GM19324 (cell line): ENCODE measurements around the gene KCNMB4.
A peak's percentile ranks its signal among the peaks of the same experiment; 100 is the strongest.

Experiments used
- ATAC-seq: cut with Tn5 transposase; IDR thresholded peaks from one replicate; pipeline ENCODE4 v1.9.1; 2021; ENCODE audit warnings: mild to moderate bottlenecking, moderate library complexity; ENCODE audit not compliant: unreplicated experiment, low FRiP score

The KCNMB4 gene, protein sequence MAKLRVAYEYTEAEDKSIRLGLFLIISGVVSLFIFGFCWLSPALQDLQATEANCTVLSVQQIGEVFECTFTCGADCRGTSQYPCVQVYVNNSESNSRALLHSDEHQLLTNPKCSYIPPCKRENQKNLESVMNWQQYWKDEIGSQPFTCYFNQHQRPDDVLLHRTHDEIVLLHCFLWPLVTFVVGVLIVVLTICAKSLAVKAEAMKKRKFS

DNA sequence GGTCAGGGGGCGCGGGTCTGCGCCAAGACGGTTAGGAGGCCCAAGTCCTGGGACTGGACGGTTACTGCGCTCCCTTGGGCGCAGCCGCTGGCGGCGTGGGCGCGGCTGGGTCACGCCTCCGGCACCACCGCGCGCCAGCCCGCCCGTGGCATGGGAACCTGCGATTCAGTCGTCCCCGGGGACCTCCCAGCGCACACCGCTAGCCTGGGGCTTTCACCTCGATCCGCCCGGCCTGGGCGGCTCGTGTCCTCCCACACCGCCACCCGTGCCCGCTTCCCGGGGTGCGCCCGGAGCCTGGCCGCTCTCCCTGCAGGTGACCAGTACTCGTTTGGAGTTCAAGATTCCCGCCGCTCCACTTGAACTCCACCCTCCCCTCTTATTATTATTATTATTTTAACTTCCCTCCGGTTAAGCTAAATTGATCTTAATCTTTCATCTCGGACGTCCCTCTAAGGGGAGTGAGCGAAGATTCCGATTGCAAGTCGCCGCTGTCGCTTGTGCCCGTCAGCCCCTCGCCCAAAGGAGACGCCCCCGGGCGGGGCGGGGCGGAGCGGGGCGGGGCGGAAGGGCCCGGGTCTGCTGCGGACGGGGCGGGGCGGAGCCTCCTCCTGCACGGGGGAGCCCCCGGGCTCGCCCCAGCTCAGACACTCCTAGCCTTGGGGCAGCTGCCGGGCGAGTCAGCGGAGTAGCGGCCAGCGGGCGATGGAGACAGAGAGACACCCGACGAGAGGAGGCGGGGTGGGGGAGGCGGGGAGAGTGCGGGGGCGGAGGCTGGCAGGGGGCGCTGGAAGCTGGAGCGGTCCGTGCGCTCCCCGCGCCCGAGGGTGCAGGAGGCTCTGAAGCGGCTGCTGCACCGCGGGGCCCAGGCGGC lies at the start of gene KCNMB4:
Gene KCNMB4 (plus strand): TSS at position 643 of the 871 bp plus-strand sequence. CDS start 445 bp downstream, outside the sequence.
- peak; percentile 85 for ATAC-seq

DNA sequence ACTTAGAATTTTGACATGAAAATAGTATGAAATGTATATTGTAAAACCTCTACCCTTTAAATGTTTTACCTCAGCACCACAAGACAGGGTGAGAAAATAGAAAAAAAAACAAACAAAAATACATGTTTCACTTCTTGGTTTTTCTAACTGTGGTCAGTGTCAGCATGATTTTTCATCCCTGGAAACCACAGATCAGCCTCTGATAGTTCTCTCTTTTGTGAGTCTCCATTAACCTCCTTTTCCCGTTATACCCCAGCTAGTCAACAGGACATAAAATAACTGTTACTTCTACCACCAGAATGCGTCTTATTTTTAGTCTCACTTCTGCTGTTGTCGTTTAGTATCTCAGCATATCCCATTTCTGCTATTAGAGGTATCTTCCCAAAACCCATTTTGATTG lies 48.3 kb upstream of the KCNMB4 start:
- ATAC-seq, result peak; percentile 87

DNA sequence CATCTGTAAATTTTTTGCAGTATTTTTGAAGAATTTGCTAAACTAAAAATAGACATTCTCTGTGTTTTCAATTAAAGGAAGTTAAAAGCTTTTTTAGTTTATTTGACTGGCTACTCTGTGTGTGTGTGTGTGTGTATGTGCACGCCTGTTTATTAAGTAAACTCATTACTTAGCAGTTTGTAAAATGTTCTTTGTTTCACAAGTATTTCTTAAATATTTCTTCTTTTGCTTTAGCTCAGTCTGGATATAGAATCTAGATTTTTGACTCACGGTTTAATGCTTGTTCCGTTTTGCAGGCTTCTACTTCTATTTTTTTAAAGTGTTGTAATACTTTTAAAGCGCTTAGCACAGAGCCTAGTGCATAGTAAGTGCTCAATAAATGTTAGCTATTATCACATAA lies 46.5 kb upstream of the KCNMB4 start:
- no peak for ATAC-seq

DNA sequence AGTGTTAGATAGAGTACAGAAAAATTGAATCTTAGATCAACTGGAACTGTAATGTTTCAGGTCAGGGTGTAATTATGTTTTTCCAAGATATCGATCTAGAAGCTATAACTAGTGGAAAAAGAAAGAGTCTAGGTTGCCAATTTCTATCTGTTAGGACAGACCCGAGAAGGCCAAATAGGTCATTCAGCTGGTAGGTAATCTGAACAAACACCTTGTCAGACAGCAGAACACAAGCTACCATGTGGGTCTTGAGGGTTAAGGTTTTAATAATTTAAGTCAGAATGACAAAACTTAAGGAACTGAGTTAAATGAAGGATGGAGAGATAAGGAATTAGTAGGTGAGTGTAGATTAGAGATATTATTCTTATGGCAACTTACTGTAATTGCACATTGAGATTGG lies 44.9 kb upstream of the KCNMB4 start:
- no peak for ATAC-seq

DNA sequence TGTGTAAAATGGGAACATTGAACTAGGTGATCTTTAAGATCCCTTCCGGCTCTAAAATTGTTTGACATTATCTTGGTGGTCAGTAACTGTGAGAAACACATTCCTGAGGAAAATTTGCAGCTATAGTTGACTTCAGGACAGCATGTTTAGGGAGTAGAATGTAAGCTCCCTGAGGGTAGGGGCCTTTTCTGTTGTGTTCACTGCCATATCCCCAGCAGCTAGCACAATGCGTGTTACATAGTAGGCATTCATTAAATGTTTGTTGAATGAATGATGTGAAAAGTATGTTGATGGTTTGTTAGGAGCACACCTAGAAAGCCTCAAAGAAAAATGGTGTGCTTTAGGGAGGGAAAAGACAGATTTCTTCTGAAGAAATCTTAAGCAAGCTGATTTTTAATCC lies 38.5 kb upstream of the KCNMB4 start:
- no peak for ATAC-seq

DNA sequence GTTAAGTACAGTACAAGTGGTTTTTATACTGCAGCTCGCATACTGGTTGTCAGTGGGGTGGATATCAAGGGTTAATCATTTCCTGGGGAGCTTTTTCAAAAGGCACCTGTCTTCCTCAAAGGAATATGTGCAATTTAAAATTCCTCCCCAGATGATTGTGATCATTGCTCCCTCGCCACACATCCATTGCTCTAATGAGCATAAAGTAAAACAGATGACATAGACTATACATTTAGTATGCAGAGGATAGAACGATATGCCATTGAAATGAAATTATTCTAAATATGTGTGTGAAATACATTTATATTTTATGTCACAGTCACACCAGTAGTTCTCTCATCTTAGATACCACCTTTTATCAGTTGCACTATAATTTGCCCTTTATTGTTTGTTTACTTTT lies 36.4 kb upstream of the KCNMB4 start:
- ATAC-seq, result no peak

DNA sequence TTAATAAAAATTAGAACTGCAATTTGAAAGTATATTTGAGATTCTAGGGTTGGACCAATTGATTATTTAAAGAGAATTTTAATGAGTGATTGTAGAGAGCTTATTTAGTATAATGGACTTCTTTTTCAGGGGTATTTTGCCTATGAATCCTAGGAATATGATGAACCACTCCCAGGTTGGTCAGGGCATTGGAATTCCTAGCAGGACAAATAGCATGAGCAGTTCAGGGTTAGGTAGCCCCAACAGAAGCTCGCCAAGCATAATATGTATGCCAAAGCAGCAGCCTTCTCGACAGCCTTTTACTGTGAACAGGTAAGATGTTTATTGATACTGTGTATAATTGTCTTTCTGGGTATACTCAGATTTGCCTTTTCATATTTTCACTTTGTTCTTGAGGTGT lies 35.9 kb upstream of the KCNMB4 start:
- no peak for ATAC-seq

DNA sequence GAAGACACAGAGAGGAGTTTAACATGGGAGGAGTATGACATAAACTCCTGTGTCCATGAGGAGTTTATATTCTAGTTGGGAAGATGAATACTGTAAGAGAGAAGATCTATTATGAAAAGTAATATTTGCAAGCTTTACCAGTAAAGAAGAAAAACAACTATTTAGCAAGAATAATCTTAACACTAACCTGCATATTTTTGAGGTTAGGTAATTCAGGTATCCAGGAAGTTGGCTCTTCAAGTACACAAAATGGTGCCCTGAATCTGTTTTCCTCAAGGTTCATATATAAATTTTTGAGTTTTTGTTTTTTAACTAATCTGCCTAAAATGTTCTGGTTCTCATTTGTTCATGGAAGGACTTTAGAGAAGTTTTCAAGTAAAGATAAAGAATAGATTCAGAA lies 33.9 kb upstream of the KCNMB4 start:
- no peak for ATAC-seq

DNA sequence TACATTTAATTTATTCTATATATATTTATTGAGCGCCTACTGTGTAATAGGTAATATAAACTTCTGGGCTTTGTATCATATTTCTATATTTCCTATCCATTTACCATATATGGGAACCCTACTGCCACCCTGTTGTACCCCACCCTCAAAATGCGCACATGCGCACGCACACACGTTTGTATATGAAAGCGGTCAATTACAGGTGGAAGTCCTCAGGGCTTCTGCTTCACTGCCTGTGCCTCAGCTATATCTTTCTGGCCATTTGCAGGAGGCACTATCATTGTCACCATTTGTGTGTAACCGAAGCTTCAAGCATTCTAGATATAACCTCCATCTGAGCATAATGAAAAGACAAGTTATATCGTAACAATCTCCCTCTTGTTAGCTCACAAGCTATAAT lies 31.3 kb upstream of the KCNMB4 start:
- ATAC-seq, result no peak

DNA sequence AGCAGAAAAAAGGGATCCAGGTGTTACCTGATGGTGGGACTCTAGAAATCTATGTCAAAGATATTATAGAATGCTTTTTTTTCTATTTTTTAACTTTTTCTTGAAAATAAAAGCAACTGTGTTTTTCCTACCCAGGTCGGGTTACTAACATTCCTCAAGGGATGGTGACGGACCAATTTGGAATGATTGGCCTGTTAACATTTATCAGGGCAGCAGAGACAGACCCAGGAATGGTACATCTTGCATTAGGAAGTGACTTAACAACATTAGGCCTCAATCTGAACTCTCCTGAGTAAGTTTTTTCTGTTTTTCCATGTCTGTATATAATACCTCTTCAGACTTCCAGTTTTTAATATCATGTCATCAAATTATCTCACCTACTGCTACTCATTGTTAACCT lies 27.6 kb upstream of the KCNMB4 start:
- no peak for ATAC-seq

DNA sequence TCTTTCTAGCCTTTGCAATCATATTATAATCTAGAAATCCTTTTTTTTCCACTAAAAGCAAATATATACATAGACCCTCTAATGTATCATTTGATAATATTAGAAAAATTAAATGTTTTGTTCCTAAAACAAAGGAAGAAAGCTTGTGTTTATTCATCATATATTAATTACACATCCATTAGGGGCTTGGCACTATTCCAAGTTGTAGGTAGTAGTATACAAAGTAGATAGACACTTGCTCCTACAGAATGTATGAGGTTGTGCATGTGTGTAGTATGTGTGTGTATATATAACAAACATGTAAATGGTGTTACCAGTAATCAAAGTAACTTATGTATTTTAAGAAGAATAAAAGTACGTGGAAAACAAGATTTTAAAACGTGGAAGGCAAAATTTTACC lies 15.0 kb upstream of the KCNMB4 start:
- ATAC-seq, result no peak

DNA sequence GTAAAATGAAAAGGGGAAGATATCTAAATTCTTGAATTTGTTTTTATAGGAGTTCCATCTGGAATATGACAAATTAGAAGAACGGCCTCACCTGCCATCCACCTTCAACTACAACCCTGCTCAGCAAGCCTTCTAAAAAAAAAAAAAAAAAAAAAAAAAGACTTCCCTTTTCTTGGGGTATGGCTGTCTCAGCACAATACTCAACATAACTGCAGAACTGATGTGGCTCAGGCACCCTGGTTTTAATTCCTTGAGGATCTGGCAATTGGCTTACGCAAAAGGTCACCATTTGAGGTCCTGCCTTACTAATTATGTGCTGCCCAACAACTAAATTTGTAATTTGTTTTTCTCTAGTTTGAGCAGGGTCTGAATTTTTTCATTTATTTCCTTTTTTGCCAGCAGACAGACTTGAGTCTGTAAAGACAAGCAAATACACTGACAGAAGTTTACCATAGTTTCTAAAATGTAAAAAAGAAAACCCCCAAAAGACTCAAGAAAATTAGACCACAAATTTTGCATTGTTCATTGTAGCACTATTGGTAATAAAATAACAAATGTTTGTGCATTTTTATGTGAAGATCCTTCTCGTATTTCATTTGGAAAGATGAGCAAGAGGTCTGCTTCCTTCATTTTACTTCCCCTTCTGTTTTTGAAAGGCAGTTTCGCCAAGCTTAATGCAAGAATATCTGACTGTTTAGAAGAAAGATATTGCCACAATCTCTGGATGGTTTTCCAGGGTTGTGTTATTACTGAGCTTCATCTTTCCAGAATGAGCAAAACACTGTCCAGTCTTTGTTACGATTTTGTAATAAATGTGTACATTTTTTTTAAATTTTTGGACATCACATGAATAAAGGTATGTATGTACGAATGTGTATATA lies 12.1 kb upstream of the KCNMB4 start:
- ATAC-seq, result no peak

DNA sequence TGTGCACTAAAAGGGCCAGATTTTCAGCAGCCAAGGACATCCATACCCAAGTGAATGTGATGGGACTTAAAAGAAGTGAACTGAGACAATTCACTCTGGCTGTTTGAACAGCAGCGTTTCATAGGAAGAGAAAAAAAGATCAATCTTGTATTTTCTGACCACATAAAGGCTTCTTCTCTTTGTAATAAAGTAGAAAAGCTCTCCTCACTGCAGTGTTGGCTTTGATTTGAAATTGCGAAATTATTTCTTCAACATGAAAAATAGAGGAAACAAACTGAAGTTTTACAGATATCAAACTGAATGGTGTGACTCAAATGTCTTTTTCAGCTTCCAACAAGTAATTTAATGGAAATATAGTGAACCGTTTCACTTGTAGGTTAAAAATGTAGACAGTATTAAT lies 11.3 kb upstream of the KCNMB4 start:
- ATAC-seq, result no peak

DNA sequence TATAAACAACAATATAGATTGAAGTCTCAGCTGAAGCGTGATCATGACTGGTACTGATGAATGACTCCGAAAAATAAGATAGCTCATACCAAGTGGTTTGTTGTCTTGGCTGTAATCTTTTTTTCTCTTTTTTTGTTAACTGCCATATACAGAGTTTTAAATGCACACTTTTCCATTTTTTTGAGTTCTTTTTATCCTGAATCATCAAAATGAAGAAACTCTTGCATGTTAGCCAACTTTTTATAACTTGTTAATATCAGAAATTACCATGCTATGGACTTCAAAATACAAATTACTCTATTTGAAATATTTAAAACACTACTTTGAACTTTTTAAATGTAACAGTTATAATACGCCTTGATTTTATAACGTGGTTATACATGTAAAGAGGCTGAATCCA lies 10.1 kb upstream of the KCNMB4 start:
- ATAC-seq, result no peak

DNA sequence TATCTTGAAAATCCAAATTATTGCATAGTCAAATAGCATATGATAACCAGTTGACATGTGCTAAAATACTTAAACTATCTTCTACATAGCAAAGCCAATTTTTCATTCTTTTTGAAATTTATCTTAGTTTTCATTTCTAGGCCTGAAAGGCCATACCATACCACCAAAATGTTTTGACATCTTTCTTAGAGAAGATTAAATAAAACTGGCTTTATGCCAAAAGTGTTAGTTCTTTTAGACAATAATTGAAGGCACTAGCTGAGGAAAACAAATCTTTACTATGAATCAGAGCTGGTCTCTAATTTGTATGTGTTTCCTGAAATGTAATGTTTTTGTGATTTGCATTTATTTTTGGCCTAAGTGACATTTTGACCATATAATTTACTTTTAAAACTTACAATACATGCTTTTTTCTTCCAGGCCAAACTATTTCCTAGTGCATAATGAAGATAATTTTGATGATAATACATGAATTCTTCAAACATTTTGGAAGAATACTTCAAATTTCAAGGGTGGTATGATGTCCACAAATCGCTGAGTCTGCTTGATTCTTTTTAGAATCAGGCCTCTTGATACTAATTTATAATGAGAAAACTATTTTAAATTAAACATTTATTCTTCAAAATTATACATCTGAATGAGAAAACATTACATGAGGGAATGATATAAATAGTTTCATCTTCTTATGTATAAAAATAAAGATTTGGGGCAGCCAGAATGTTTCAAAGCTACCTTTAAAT lies 6.5 kb upstream of the KCNMB4 start:
- no peak for ATAC-seq

DNA sequence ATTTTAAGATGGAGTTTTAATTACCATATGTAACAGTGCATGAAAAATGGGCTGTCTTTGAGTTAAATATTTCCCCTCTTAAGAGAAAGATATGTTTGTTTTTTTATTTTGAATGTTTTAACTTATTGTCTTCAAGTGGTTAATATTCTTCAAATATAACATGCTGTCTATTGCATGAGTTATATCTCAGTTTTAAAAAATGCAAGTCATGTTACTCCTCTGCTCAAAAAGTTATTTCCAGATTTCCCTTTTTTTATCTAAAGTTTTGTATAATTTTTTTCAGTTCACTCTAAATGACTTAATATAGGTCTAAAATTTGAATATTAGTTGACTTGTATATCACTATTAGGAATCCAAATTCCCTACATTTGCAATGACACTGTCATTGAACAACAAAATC lies 5.9 kb upstream of the KCNMB4 start:
- ATAC-seq, result no peak

DNA sequence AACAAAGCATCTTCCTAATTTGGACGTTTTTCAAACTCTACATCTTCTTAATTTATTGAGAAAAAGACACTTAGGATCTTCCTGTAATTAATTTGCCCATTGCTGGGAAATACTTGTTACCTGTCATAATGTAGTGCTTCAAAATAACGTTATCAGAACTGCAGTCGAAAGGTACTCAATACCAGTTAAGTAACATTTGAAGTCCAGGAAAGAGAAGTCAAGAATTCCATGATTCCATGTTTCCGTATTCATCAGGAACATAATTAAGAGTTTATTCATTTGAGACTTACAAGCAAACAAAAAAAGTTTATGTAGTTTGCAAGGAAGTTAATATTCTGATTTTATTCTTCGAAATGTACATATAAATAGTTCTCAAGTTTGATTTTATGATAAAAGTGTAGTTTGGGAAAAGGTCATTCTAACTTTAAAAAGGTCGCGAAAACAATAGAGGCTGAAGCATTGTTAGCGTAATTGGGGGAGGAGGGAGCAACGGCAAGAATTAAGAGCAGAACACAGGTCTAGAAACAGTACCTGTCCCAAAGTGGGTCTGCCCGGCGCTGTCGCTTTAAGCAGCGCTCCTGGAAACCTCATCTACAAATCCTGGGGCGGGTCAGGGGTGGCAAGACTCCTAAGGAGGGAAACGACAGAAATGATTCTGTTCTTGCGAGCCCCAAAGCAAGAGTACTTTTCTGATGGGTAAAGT lies 1.2 kb upstream of the KCNMB4 start:
- no peak for ATAC-seq

DNA sequence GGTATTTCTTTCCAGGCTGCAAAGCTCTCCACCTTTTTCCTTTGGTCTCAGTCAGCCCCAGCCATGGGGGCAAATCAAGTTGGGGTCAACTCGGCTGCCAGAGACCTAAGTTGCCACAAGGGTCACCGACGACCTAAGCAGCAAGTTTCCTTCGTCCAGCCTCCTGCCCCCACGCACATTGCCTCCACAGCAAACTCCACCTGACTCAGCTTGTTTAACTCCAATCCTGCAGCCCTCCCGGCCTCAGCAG lies 767 bp upstream of the KCNMB4 start:
- no peak for ATAC-seq

DNA sequence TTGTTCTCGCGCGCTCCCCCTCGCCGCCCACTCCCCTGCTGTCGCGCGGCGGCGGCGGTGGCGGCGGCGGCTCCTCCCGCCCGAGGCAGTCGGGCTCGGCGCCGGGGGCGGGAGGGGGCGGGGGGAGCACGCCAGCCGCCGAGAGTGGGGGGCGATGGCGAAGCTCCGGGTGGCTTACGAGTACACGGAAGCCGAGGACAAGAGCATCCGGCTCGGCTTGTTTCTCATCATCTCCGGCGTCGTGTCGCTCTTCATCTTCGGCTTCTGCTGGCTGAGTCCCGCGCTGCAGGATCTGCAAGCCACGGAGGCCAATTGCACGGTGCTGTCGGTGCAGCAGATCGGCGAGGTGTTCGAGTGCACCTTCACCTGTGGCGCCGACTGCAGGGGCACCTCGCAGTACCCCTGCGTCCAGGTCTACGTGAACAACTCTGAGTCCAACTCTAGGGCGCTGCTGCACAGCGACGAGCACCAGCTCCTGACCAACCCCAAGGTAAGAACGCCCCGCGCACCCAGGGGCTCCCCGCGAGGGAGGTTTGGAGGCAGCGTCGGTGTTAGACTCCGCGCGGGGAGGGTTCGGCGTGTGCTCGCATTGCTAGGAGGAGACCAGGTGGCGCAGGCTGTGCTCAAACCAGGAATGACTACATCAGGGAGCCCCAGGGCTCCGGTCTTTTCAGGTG lies 629 bp downstream of the KCNMB4 start:
- peak; percentile 50 for ATAC-seq
